Measurements from ENCODE around the gene FBXO31. TPM values are rescaled to one million over a fixed set of nuclear protein-coding genes. Genes with fewer than 3 reads are reported as not detected.

The FBXO31 gene
- total and polyA plus RNA-seq, 2 of the 13 experiments (the other 11 are each of a cell fraction or from before 2014, with no cell fraction given): 92.4 to 101 TPM

DNA sequence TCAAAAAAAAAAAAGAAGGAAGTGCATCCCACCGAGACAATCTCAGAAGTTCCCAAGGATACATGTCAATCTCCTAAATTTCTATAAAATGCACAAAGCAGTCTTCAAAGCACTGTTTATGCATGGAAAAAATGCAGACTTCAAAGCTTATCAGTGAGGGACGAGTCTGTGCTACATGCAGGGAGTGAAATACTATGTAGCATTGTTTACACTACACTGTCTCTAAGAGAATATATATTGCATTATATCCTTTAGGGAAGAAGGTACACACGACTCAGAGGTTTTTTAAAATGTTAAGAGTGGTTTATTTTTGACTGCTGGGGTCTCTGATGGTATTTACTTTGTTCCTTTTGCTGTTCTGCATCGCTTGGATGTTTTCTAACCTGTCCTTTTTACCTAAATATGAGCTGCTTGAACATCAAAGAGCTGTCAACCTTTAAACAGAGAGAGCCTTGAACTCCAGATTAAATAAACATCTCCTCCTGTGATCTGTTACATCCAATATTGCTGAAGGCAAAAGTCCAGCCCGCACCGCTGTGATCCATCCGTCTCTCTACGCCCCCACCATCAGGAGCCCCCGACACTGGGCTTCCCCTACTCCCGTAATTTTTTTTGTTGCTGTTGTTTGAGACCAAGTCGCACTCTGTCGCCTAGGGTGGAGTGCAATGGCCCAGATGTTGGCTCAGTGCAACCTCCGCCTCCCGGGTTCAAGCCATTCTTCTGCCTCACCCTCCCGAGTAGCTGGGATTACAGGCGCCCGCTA, 1.4 kb downstream of the FBXO31 start (continued):
- TF ChIP-seq ZNF292 (CRISPR knock-in tag; IDR thresholded peaks at IDR 0.05; ENCODE audit: borderline replicate concordance, low read depth): peak; percentile 52; the same call in 1 of the 2 replicates
- TF ChIP-seq, protein P1, sequence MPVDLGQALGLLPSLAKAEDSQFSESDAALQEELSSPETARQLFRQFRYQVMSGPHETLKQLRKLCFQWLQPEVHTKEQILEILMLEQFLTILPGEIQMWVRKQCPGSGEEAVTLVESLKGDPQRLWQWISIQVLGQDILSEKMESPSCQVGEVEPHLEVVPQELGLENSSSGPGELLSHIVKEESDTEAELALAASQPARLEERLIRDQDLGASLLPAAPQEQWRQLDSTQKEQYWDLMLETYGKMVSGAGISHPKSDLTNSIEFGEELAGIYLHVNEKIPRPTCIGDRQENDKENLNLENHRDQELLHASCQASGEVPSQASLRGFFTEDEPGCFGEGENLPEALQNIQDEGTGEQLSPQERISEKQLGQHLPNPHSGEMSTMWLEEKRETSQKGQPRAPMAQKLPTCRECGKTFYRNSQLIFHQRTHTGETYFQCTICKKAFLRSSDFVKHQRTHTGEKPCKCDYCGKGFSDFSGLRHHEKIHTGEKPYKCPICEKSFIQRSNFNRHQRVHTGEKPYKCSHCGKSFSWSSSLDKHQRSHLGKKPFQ (CRISPR knock-in tag; IDR thresholded peaks at IDR 0.05; ENCODE audit: insufficient replicate concordance): peak; percentile 13
- peak; percentile 76 for TF ChIP-seq FOSL2 (CRISPR knock-in tag; IDR thresholded peaks at IDR 0.05)
- no peak for TF ChIP-seq AGO1 (IDR thresholded peaks at IDR 0.05; ENCODE audit: low read depth, low read length, poor library complexity, severe bottlenecking)
- TF ChIP-seq AGO2 (optimal IDR thresholded peaks at IDR 0.05; ENCODE audit: low read depth, low read length): no peak
- TF ChIP-seq ZEB1 (IDR thresholded peaks at IDR 0.05; ENCODE audit: insufficient replicate concordance, low read depth): no peak
- TF ChIP-seq, protein P2, sequence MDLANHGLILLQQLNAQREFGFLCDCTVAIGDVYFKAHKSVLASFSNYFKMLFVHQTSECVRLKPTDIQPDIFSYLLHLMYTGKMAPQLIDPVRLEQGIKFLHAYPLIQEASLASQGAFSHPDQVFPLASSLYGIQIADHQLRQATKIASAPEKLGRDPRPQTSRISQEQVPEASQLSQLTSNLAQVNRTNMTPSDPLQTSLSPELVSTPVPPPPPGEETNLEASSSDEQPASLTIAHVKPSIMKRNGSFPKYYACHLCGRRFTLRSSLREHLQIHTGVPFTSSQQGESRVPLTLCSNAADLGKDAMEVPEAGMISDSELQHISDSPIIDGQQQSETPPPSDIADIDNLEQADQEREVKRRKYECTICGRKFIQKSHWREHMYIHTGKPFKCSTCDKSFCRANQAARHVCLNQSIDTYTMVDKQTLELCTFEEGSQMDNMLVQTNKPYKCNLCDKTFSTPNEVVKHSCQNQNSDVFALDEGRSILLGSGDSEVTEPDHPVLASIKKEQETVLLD (CRISPR knock-in tag; IDR thresholded peaks at IDR 0.05; ENCODE audit: low read depth): 0 out of 2 replicates have a peak, but pooled peaks have one; percentile 5
- TF ChIP-seq SPEN (CRISPR knock-in tag; IDR thresholded peaks at IDR 0.05; ENCODE audit: low read depth): peak; percentile 63
- TF ChIP-seq, protein P3, sequence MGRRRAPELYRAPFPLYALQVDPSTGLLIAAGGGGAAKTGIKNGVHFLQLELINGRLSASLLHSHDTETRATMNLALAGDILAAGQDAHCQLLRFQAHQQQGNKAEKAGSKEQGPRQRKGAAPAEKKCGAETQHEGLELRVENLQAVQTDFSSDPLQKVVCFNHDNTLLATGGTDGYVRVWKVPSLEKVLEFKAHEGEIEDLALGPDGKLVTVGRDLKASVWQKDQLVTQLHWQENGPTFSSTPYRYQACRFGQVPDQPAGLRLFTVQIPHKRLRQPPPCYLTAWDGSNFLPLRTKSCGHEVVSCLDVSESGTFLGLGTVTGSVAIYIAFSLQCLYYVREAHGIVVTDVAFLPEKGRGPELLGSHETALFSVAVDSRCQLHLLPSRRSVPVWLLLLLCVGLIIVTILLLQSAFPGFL (CRISPR knock-in tag; IDR thresholded peaks at IDR 0.05): no peak
- TF ChIP-seq IRF2 (CRISPR knock-in tag; IDR thresholded peaks at IDR 0.05): peak; percentile 69
- no peak for TF ChIP-seq ZNF460 (CRISPR knock-in tag; IDR thresholded peaks at IDR 0.05; ENCODE audit: borderline replicate concordance)
- TF ChIP-seq, protein P4, sequence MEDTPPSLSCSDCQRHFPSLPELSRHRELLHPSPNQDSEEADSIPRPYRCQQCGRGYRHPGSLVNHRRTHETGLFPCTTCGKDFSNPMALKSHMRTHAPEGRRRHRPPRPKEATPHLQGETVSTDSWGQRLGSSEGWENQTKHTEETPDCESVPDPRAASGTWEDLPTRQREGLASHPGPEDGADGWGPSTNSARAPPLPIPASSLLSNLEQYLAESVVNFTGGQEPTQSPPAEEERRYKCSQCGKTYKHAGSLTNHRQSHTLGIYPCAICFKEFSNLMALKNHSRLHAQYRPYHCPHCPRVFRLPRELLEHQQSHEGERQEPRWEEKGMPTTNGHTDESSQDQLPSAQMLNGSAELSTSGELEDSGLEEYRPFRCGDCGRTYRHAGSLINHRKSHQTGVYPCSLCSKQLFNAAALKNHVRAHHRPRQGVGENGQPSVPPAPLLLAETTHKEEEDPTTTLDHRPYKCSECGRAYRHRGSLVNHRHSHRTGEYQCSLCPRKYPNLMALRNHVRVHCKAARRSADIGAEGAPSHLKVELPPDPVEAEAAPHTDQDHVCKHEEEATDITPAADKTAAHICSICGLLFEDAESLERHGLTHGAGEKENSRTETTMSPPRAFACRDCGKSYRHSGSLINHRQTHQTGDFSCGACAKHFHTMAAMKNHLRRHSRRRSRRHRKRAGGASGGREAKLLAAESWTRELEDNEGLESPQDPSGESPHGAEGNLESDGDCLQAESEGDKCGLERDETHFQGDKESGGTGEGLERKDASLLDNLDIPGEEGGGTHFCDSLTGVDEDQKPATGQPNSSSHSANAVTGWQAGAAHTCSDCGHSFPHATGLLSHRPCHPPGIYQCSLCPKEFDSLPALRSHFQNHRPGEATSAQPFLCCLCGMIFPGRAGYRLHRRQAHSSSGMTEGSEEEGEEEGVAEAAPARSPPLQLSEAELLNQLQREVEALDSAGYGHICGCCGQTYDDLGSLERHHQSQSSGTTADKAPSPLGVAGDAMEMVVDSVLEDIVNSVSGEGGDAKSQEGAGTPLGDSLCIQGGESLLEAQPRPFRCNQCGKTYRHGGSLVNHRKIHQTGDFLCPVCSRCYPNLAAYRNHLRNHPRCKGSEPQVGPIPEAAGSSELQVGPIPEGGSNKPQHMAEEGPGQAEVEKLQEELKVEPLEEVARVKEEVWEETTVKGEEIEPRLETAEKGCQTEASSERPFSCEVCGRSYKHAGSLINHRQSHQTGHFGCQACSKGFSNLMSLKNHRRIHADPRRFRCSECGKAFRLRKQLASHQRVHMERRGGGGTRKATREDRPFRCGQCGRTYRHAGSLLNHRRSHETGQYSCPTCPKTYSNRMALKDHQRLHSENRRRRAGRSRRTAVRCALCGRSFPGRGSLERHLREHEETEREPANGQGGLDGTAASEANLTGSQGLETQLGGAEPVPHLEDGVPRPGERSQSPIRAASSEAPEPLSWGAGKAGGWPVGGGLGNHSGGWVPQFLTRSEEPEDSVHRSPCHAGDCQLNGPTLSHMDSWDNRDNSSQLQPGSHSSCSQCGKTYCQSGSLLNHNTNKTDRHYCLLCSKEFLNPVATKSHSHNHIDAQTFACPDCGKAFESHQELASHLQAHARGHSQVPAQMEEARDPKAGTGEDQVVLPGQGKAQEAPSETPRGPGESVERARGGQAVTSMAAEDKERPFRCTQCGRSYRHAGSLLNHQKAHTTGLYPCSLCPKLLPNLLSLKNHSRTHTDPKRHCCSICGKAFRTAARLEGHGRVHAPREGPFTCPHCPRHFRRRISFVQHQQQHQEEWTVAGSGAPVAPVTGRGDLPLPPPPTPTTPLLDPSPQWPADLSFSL (CRISPR knock-in tag; IDR thresholded peaks at IDR 0.05): no peak
- TF ChIP-seq JUND (CRISPR knock-in tag; IDR thresholded peaks at IDR 0.05): no peak
- TF ChIP-seq NCOA2 (CRISPR knock-in tag; IDR thresholded peaks at IDR 0.05): peak; percentile 99
- TF ChIP-seq BCL6 (CRISPR knock-in tag; IDR thresholded peaks at IDR 0.05): peak; percentile 91; the same call in 1 of the 2 replicates

Data from HepG2 (cell line).